NCI-H69 (cell line): ENCODE measurements around the gene RNF145.
"Not testable (repeated sequence)": the region's sequence is repeated elsewhere in the genome, so short reads cannot be mapped to it uniquely, and the experiment has no call there.

ENCODE experiments used
- DNase-seq: peaks from one replicate; lab custom pipeline; 2025; lab: John Stamatoyannopoulos, UW

Gene RNF145

GRCh38 chr5:159190170-159190569, 19.2 kb downstream of the RNF145 start:
- no peak for DNase-seq

GRCh38 chr5:159189310-159189709, 20.0 kb downstream of the RNF145 start:
- peak; percentile 36 for DNase-seq

- no peak for DNase-seq
These were observed 21.6 kb downstream of the RNF145 start for GRCh38 chr5:159187719-159188118.

- no peak for DNase-seq
These were observed 23.0 kb downstream of the RNF145 start for GRCh38 chr5:159186319-159186718.

GRCh38 chr5:159185773-159186172, 23.6 kb downstream of the RNF145 start:
- no peak for DNase-seq

- no peak for DNase-seq
These were observed 24.4 kb downstream of the RNF145 start for GRCh38 chr5:159184858-159185381.

GRCh38 chr5:159184236-159184635, 25.1 kb downstream of the RNF145 start:
- DNase-seq: no peak

- DNase-seq: no peak
These were observed 26.1 kb downstream of the RNF145 start for GRCh38 chr5:159183247-159183646.

- no peak for DNase-seq
These were observed 26.7 kb downstream of the RNF145 start for GRCh38 chr5:159182691-159183090.

- DNase-seq: no peak
These were observed 27.7 kb downstream of the RNF145 start for GRCh38 chr5:159181651-159182050.

GRCh38 chr5:159181152-159181551, 28.2 kb downstream of the RNF145 start:
- no peak for DNase-seq

GRCh38 chr5:159179529-159180305, 29.6 kb downstream of the RNF145 start:
- no peak for DNase-seq

GRCh38 chr5:159178978-159179377, 30.4 kb downstream of the RNF145 start:
- DNase-seq: peak; percentile 14

- DNase-seq: no peak
These were observed 33.8 kb downstream of the RNF145 start for GRCh38 chr5:159175547-159175946.

GRCh38 chr5:159174511-159175168, 34.7 kb downstream of the RNF145 start:
- no peak for DNase-seq

- DNase-seq: no peak
These were observed 38.1 kb downstream of the RNF145 start for GRCh38 chr5:159171274-159171673.

GRCh38 chr5:159170021-159170420, 39.3 kb downstream of the RNF145 start:
- DNase-seq: no peak

GRCh38 chr5:159166416-159166815, 42.9 kb downstream of the RNF145 start:
- DNase-seq: no peak

- no peak for DNase-seq
These were observed 45.7 kb downstream of the RNF145 start for GRCh38 chr5:159163701-159164046.

GRCh38 chr5:159163027-159163700, 46.2 kb downstream of the RNF145 start:
- DNase-seq: no peak

GRCh38 chr5:159161361-159162214, 47.8 kb downstream of the RNF145 start:
- peak; percentile 7 for DNase-seq

GRCh38 chr5:159158553-159159091, 50.7 kb downstream of the RNF145 start:
- DNase-seq: not testable (repeated sequence)
